ENCODE data around the gene MFN1.

Gene MFN1

DNA sequence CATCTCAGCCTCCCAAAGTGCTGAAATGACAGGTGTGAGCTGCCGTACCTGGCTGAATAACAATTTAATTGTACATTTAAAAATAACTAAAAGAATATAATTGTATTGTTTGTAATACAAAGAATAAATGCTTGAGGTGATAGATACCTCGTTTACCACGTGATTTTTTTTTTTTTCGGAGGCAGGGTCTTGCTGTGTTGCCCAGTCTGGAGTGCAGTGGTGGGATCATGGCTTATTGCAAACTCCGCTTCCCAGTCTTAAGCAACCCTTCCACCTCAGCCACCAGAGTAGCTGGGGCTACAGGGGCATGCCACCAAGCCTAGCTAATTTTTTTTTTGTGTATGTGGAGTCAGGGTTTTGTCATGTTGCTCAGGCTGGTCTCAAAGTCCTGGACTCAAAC, 15.8 kb downstream of the MFN1 start:
- CTCF ChIA-PET = no interaction called here
- peaks cover 11 to 73% of the 10 kb centered on the region in 2 experiments; a peak in 2 of 3 replicates for H3K36me3 ChIP-seq (ENCODE audit: control insufficient read depth in 2 of 2, insufficient read depth in 1 of 2, low read length in 2 of 2)

DNA sequence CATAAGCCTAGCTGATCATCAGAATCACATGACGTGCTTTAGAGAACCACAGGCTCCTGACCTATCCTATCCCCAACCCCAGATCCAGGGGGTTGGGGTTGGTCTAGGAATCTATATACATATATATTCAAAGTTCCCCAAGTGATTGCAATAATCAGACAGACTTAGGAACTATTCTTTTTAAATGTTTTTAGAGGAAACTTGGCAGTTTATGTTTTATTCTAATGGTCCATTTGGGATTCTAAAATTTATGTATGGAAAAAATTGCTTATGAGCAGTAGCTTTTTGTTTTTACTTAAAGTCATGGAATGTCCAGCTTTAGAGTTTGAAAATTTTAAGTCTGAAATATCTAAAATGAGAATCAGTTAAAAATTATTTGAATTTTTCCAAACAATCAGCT, 22.1 kb downstream of the MFN1 start:
- no peaks in the 10 kb centered on the region for H3K9me3 ChIP-seq (ENCODE audit: control insufficient read depth, insufficient read depth, low read depth, low read length)
- ChIA-PET CTCF (no interaction called here), POLR2A (no interaction called here)
- H3K27ac ChIP-seq (ENCODE audit: extremely low read depth, low read depth, low read length) = no peak overlapping the region
- no peaks in the 10 kb centered on the region for H3K4me1 ChIP-seq (ENCODE audit: control insufficient read depth, insufficient read depth, low read length)
- no peak for TF ChIP-seq ZNF530 (tag by site-specific recombination; IDR thresholded peaks at IDR 0.05; ENCODE audit: low read depth)
- TF ChIP-seq, protein P1, sequence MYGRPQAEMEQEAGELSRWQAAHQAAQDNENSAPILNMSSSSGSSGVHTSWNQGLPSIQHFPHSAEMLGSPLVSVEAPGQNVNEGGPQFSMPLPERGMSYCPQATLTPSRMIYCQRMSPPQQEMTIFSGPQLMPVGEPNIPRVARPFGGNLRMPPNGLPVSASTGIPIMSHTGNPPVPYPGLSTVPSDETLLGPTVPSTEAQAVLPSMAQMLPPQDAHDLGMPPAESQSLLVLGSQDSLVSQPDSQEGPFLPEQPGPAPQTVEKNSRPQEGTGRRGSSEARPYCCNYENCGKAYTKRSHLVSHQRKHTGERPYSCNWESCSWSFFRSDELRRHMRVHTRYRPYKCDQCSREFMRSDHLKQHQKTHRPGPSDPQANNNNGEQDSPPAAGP (tag by site-specific recombination; IDR thresholded peaks at IDR 0.05) = no peak
- TF ChIP-seq ZNF664 (tag by site-specific recombination; IDR thresholded peaks at IDR 0.05) = no peak
- TF ChIP-seq OSR2 (tag by site-specific recombination; IDR thresholded peaks at IDR 0.05) = no peak
- TF ChIP-seq, protein P2, sequence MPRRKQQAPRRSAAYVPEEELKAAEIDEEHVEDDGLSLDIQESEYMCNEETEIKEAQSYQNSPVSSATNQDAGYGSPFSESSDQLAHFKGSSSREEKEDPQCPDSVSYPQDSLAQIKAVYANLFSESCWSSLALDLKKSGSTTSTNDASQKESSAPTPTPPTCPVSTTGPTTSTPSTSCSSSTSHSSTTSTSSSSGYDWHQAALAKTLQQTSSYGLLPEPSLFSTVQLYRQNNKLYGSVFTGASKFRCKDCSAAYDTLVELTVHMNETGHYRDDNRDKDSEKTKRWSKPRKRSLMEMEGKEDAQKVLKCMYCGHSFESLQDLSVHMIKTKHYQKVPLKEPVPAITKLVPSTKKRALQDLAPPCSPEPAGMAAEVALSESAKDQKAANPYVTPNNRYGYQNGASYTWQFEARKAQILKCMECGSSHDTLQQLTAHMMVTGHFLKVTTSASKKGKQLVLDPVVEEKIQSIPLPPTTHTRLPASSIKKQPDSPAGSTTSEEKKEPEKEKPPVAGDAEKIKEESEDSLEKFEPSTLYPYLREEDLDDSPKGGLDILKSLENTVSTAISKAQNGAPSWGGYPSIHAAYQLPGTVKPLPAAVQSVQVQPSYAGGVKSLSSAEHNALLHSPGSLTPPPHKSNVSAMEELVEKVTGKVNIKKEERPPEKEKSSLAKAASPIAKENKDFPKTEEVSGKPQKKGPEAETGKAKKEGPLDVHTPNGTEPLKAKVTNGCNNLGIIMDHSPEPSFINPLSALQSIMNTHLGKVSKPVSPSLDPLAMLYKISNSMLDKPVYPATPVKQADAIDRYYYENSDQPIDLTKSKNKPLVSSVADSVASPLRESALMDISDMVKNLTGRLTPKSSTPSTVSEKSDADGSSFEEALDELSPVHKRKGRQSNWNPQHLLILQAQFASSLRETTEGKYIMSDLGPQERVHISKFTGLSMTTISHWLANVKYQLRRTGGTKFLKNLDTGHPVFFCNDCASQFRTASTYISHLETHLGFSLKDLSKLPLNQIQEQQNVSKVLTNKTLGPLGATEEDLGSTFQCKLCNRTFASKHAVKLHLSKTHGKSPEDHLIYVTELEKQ (tag by site-specific recombination; IDR thresholded peaks at IDR 0.05; ENCODE audit: borderline replicate concordance) = no peak
- TF ChIP-seq ZNF354C (tag by site-specific recombination; IDR thresholded peaks at IDR 0.05; ENCODE audit: borderline replicate concordance, low read depth) = no peak
- TF ChIP-seq ZNF341 (tag by site-specific recombination; IDR thresholded peaks at IDR 0.05; ENCODE audit: low read depth) = no peak
- no peak for TF ChIP-seq ZNF473 (tag by site-specific recombination; IDR thresholded peaks at IDR 0.05)
- no peak for TF ChIP-seq ZFP3 (tag by site-specific recombination; IDR thresholded peaks at IDR 0.05; ENCODE audit: low read depth)
- TF ChIP-seq ZNF112 (tag by site-specific recombination; IDR thresholded peaks at IDR 0.05) = no peak
- TF ChIP-seq ZNF433 (tag by site-specific recombination; IDR thresholded peaks at IDR 0.05; ENCODE audit: low read depth) = no peak
- no peak for TF ChIP-seq ZNF394 (tag by site-specific recombination; IDR thresholded peaks at IDR 0.05; ENCODE audit: borderline replicate concordance)
- no peak for TF ChIP-seq KLF16 (tag by site-specific recombination; IDR thresholded peaks at IDR 0.05)
- TF ChIP-seq, protein P3, sequence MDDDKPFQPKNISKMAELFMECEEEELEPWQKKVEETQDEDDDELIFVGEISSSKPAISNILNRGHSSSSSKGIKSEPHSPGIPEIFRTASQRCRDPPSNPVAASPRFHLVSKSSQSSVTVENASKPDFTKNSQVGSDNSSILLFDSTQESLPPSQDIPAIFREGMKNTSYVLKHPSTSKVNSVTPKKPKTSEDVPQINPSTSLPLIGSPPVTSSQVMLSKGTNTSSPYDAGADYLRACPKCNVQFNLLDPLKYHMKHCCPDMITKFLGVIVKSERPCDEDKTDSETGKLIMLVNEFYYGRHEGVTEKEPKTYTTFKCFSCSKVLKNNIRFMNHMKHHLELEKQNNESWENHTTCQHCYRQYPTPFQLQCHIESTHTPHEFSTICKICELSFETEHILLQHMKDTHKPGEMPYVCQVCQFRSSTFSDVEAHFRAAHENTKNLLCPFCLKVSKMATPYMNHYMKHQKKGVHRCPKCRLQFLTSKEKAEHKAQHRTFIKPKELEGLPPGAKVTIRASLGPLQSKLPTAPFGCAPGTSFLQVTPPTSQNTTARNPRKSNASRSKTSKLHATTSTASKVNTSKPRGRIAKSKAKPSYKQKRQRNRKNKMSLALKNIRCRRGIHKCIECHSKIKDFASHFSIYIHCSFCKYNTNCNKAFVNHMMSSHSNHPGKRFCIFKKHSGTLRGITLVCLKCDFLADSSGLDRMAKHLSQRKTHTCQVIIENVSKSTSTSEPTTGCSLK (tag by site-specific recombination; IDR thresholded peaks at IDR 0.05) = no peak
- TF ChIP-seq, protein P4, sequence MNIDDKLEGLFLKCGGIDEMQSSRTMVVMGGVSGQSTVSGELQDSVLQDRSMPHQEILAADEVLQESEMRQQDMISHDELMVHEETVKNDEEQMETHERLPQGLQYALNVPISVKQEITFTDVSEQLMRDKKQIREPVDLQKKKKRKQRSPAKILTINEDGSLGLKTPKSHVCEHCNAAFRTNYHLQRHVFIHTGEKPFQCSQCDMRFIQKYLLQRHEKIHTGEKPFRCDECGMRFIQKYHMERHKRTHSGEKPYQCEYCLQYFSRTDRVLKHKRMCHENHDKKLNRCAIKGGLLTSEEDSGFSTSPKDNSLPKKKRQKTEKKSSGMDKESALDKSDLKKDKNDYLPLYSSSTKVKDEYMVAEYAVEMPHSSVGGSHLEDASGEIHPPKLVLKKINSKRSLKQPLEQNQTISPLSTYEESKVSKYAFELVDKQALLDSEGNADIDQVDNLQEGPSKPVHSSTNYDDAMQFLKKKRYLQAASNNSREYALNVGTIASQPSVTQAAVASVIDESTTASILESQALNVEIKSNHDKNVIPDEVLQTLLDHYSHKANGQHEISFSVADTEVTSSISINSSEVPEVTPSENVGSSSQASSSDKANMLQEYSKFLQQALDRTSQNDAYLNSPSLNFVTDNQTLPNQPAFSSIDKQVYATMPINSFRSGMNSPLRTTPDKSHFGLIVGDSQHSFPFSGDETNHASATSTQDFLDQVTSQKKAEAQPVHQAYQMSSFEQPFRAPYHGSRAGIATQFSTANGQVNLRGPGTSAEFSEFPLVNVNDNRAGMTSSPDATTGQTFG (tag by site-specific recombination; IDR thresholded peaks at IDR 0.05; ENCODE audit: borderline replicate concordance) = no peak
- no peak overlapping the region for H3K4me3 ChIP-seq (ENCODE audit: low read depth, low read length)
- peaks cover 3 to 41% of the 10 kb centered on the region in 2 experiments for H3K36me3 ChIP-seq (ENCODE audit: control insufficient read depth in 2 of 2, insufficient read depth in 1 of 2, low read length in 2 of 2)

More for the DNA sequence above, 15.8 kb downstream of the MFN1 start:
- POLR2A ChIA-PET = interaction anchor here (0.5 kb wide), 1 partner anchor 24 kb away, joined by 3 read pairs; no protein-coding TSS in a partner anchor
- Histone ChIP-seq H3K4me1 (ENCODE audit: control insufficient read depth, insufficient read depth, low read length) (no peaks in the 10 kb centered on the region), H3K27ac (ENCODE audit: extremely low read depth, low read depth, low read length) (no peak overlapping the region), H3K9me3 (ENCODE audit: control insufficient read depth, insufficient read depth, low read depth, low read length) (no peaks in the 10 kb centered on the region), H3K4me3 (ENCODE audit: low read depth, low read length) (no peak overlapping the region)
- TF ChIP-seq ZNF121 (tag by site-specific recombination; IDR thresholded peaks at IDR 0.05) (peak; percentile 52; the same call in 1 of the 2 replicates), ZNF561 (tag by site-specific recombination; IDR thresholded peaks at IDR 0.05; ENCODE audit: borderline replicate concordance) (no peak), ZIC2 (tag by site-specific recombination; IDR thresholded peaks at IDR 0.05) (no peak)
- TF ChIP-seq, protein P5, sequence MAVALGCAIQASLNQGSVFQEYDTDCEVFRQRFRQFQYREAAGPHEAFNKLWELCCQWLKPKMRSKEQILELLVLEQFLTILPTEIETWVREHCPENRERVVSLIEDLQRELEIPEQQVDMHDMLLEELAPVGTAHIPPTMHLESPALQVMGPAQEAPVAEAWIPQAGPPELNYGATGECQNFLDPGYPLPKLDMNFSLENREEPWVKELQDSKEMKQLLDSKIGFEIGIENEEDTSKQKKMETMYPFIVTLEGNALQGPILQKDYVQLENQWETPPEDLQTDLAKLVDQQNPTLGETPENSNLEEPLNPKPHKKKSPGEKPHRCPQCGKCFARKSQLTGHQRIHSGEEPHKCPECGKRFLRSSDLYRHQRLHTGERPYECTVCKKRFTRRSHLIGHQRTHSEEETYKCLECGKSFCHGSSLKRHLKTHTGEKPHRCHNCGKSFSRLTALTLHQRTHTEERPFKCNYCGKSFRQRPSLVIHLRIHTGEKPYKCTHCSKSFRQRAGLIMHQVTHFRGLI (tag by site-specific recombination; IDR thresholded peaks at IDR 0.05) = no peak
